ENCODE results near the gene PTOV1.

The PTOV1 gene

GRCh38 chr19:49859682-49860335 lies 8.8 kb downstream of the PTOV1 start:
- DNase-seq (ENCODE audit: low read depth), result no peak

GRCh38 chr19:49860336-49861102 lies 9.6 kb downstream of the PTOV1 start:
- no peak for DNase-seq (ENCODE audit: low read depth)

GRCh38 chr19:49861107-49861506 lies 10.1 kb downstream of the PTOV1 start:
- DNase-seq (ENCODE audit: low read depth), result no peak

GRCh38 chr19:49861541-49862378 lies 10.8 kb downstream of the PTOV1 start:
- DNase-seq (ENCODE audit: low read depth), result no peak

- no peak for DNase-seq (ENCODE audit: low read depth)
Observed at GRCh38 chr19:49862391-49863253, 11.7 kb downstream of the PTOV1 start.

GRCh38 chr19:49863254-49863934 lies 12.4 kb downstream of the PTOV1 start:
- no peak for DNase-seq (ENCODE audit: low read depth)

GRCh38 chr19:49863935-49864320 lies 13.0 kb downstream of the PTOV1 start:
- no peak for DNase-seq (ENCODE audit: low read depth)

GRCh38 chr19:49864890-49865289 lies 13.9 kb downstream of the PTOV1 start:
- DNase-seq (ENCODE audit: low read depth), result no peak

- peak; percentile 85 for DNase-seq (ENCODE audit: low read depth)
Observed at GRCh38 chr19:49866933-49867782, 16.2 kb downstream of the PTOV1 start, which contains the start of gene PNKP. TSS of gene PNKP (minus strand) at chr19:49867576. CDS start at chr19:49867204, 372 bp downstream.

- DNase-seq (ENCODE audit: low read depth), result no peak
Observed at GRCh38 chr19:49869009-49869483, 18.1 kb downstream of the PTOV1 start.

GRCh38 chr19:49869484-49870308 lies 18.7 kb downstream of the PTOV1 start:
- peak; percentile 100 for DNase-seq (ENCODE audit: low read depth)

- no peak for DNase-seq (ENCODE audit: low read depth)
Observed at GRCh38 chr19:49870309-49870901, 19.4 kb downstream of the PTOV1 start.

GRCh38 chr19:49871349-49871985 lies 20.5 kb downstream of the PTOV1 start:
- DNase-seq (ENCODE audit: low read depth), result no peak

GRCh38 chr19:49872245-49873128 lies 21.5 kb downstream of the PTOV1 start:
- no peak for DNase-seq (ENCODE audit: low read depth)

GRCh38 chr19:49873129-49873521 lies 22.2 kb downstream of the PTOV1 start:
- no peak for DNase-seq (ENCODE audit: low read depth)

- no peak for DNase-seq (ENCODE audit: low read depth)
Observed at GRCh38 chr19:49873834-49874233, 22.9 kb downstream of the PTOV1 start.

- no peak for DNase-seq (ENCODE audit: low read depth)
Observed at GRCh38 chr19:49874503-49875157, 23.7 kb downstream of the PTOV1 start.
